GM19043 (cell line): Measurements from ENCODE around the gene KEAP1.

Source experiments
- ATAC-seq: cut with Tn5 transposase; IDR thresholded peaks from one replicate; pipeline ENCODE4 v1.9.1; 2021; ENCODE audit warnings: low read depth; ENCODE audit not compliant: unreplicated experiment

Gene KEAP1

DNA sequence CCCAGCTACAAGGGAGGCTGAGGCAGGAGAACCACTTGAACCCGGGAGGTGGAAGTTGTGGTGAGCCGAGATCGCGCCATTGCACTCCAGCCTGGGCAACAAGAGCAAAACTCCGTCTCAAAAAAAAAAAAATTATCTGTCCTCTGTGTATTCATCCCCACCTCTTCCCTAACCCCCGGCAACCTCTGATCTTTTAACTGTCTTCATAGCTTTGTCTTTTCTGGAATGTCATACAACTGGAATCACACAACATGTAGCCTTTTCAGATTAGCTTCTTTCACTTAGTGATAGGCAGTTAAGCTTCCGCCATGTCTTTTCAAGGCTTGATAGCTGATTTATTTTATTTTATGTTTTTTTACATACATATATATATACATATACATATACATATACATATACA lies 22.5 kb upstream of the KEAP1 start:
- no peak for ATAC-seq

- no peak for ATAC-seq
Measured at GRCh38 chr19:10523135-10523636, 20.0 kb upstream of the KEAP1 start.

- ATAC-seq, result no peak
Measured at GRCh38 chr19:10521461-10522171, 18.5 kb upstream of the KEAP1 start.

- no peak for ATAC-seq
Measured at GRCh38 chr19:10520652-10521318, 17.6 kb upstream of the KEAP1 start.

DNA sequence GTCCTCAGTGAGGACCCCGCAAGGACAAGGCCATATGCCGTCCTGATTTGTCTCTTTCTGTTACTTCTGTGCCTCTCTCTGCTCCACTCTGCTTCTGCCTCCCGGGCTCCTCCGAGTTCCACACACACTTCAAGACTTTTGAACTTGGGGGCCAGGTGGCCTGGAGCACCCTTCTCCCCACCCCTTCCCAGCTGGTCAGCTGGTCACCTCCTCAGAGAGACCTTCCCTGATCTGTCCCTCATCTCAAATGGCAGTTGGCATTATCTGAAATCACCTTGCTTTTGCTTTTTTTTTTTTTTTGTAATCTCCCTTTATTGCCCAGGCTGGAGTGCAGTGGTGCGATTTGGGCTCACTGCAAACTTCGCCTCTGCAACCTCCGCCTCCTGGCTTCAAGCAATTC lies 16.3 kb upstream of the KEAP1 start:
- ATAC-seq, result no peak

DNA sequence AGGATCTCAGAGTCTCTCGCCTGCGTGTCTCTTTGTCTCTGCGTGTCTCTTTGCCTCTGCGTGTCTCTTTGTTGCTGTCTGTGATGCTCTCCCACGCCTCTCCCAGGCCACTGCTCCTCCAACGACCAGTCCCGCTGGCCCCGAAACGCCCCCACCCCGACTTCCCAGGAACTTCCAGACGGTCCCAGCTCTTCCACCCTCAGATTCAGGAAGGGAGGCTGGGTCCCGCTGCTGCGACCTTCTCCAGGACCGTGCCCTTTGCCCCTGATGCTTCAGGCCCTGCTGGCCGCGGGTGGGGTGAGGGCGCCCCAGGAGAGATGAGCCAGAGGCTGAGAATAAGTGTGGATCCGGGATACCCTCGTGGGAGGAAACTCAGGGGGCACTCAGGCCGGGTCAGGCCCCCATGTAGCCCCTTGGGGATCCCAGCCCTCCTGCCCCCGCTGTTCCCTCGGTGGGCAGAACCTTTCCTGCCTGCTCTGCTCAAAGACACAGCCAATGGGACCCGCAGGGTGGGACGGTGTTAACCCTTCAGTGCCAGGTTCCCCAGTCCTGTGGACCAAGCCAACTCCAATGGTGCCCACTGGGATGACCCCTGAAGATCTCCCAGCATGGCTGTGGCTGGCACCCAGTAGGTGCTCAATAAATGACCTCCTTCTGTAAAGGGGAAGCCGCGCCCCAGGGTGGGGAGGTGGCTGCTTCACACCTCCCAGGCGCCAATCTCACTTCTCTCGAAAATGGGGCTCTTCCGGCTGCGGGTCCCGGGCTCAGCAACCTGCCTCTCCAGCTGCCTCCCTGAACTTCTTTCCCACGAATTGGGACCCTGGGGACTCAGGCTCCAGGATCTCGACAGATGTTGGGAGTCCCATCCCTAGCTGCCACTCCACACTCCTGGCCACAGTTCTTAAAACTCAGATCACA lies 15.5 kb upstream of the KEAP1 start:
- ATAC-seq, result no peak

GRCh38 chr19:10517760-10518443 lies 14.7 kb upstream of the KEAP1 start:
- no peak for ATAC-seq

DNA sequence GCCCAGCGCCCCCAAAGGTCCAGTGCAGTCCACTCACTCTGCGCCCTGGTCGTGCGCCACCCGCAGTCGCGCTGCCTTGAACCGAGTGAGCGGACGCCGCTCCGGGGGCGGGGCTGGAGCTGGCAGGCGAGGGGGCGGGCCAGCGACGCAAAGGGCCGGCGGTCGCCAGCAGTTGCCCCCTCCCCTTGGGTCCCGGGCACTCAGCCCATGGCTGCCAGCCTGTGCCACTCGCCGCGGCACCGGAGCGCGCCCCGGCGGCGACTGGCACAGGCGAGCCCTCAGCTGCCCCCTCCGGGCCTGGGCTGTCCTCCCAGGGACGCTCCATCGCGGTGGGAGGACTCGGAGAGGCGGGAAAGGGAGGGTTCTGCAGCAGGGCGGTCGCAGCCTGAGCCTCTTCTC lies 14.2 kb upstream of the KEAP1 start, which contains the start of gene S1PR5:
S1PR5 (minus strand) TSS at position 87 of the 399 bp plus-strand sequence. CDS start 2,436 bp downstream, outside the sequence.
- no peak for ATAC-seq

DNA sequence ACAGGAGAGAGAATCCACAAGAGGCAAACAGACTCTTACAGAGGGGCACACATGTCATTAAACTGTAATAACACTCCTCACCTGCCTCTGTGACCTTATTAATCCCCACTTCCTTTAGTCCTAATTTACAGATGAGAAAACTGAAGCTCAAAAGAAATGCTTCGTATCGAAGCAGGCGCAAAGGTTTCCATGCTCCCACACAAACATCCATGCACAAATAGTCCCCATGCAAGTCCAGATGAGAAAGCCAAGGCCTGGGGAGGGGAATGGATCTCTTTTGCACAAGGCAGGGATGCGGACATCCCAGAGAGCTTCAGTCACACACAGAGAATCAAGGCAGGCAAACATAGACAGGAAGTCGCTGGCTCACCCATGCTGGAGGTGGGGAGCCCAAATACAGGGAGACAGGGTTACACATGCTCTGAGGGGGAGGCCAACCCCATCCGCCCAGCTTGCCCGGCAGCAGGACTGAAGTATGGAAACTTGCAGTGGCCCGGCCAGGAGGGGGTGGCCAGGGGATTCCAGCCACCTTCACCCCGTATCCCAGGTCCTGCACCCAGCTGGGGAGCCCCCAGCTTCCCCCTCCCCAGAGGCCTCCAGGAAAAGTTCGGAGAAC lies 13.6 kb upstream of the KEAP1 start:
- no peak for ATAC-seq

GRCh38 chr19:10516064-10516385 lies 12.9 kb upstream of the KEAP1 start:
- ATAC-seq, result no peak

DNA sequence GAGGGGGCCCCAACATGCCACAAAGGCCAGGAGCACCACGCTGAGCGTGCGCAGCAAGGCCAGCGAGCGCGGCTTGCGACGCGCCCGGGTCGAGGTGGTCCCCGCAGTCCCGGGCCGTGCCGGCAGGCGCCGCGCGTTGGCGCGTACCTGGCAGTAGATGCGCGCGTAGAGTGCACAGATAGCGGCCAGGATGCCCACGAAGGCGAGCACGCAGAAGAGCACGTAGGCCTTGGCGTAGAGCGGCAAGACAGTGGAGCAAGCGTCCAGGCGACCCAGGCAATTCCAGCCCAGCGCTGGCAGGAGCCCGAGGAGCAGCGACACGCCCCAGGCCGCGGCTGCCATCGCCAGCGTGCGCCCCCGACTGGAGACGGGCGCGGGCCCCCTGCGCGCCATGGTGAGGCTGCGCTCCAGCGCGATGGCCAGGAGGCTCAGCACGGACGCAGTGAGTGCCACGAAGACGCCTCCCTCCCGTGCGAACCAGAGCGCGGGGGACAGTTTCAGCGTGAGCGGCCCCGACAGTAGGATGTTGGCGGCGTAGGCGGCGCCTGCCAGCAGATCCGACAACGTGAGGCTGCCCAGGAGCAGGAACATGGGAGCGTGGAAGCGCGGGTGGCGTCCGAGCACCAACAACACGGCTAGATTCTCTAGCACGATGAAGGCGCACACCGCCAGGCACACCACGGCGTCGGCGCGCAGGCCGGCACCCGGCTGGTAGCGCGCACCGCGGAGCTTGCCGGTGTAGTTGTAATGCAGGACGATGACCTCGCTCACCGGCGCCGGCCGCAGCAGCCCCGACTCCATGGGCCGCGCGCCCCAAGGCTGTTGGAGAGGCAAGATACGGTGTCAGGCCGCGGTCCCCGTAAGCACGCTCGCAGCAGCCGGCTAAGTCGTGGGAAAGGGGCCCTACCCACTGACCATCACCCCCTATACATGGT lies 11.3 kb upstream of the KEAP1 start:
- no peak for ATAC-seq

DNA sequence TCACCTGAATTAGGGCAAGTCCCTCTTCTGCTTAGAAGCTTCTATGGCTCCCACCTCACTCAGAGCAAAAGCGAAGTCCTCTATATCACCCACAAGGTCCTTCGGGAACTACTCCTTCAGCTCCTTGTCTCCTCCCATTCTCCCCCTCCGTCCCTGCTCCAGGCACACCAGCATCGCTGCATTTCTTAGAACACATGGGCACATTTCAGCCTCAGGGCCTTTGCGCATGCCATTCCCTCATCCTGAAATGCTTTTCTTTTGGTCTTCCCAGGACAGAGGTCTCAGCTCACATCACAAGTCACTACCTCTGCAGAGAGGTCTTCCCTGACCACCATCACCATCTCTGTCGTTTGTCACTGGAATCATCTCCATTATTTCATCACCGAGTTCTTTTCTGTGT lies 10.1 kb upstream of the KEAP1 start:
- ATAC-seq, result no peak

DNA sequence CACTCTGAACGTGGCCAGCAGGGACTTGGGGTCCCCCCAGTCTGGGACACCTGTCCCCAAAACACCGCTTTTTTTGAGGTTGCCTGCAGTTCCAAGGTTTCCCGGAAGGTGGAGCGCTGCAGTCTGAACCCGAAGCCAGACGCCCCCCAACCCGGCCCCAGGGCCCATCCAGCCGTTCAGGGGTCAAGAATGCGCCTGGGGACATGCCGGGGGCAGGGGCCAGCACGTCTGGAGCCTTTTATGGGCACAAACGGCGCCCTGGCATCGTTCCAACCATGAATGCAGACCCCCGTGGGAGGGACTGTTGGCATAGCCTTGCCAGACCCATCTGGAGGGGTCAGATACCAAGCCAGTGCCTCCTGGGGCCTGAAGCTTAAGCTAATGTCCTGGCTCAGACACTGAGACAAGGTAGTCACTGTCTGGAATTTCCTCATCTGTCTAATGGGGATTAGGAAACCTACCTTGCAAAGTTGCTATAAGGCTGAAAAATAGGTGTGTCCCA lies 7.2 kb upstream of the KEAP1 start:
- no peak for ATAC-seq

- no peak for ATAC-seq
Measured at GRCh38 chr19:10508707-10509106, 5.6 kb upstream of the KEAP1 start.

- ATAC-seq, result no peak
Measured at GRCh38 chr19:10508036-10508435, 4.9 kb upstream of the KEAP1 start.

DNA sequence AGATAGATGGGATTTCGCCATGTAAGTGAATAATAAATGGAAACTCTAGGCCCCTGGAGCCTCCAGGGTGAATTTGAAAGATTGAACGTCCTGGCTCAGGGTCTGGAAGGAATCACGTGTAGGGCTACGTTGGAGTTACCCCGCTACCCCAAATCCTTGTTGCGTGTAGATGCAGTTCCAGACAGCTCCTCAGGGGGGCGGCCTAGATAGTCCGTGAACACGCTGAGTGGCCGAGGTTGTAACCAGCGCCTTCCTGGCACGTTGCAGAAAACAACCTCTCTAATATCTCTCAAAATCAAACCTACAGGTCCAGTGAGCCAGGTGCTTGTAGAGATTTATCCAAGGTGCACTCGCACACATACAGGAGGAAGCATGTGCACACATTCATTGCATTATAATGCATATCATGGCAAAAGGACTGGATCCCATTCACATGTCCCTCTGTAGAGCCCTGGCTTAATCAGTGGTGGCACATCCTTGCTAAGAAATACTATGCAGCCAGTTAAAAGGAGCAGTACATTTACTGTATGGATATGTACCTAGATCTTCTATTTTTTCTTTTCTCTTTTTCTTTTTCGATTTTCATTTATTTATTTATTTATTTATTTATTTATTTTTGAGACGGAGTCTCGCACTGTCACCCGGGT lies 2.5 kb upstream of the KEAP1 start:
- no peak for ATAC-seq

- peak; percentile 69 for ATAC-seq
Measured at GRCh38 chr19:10502524-10503001, 593 bp downstream of the KEAP1 start.

GRCh38 chr19:10501971-10502523 lies 1.1 kb downstream of the KEAP1 start:
- peak; percentile 27 for ATAC-seq
